Stimulated activated memory B cell treated with anti-CD40 and anti-IgM and Interleukin-4, amounts not matched to agents 10 μg/mL and 1 μg/mL and 100 μg/mL, for 72 hours (primary cell): ENCODE results near the gene SOX6.

Experiments
- ATAC-seq: fragments of 150-1000 bp; cut with Tn5 transposase; 2 replicates; pipeline ENCODE4 v1.10.0; 2021
- H3K27ac Mint-ChIP-seq: one replicate; pipeline ENCODE4 v1.8.0; 2022; ENCODE audit warnings: mild to moderate bottlenecking, mixed read lengths
- H3K27me3 Mint-ChIP-seq: one replicate; pipeline ENCODE4 v1.8.0; 2022; ENCODE audit warnings: mixed read lengths
- H3K36me3 Mint-ChIP-seq: one replicate; pipeline ENCODE4 v1.8.0; 2022; ENCODE audit warnings: mixed read lengths
- H3K4me1 Mint-ChIP-seq: one replicate; pipeline ENCODE4 v1.8.0; 2022; ENCODE audit warnings: mixed read lengths
- H3K4me3 Mint-ChIP-seq: one replicate; pipeline ENCODE4 v1.8.0; 2022; ENCODE audit warnings: mild to moderate bottlenecking, moderate library complexity, mixed read lengths
- H3K9me3 Mint-ChIP-seq: one replicate; pipeline ENCODE4 v1.8.0; 2022; ENCODE audit warnings: mixed read lengths

The SOX6 gene

GRCh38 chr11:15976433-15977045 is 379.8 kb downstream of the SOX6 start:
- H3K27me3 Mint-ChIP-seq = no peaks in the 10 kb centered on the region

GRCh38 chr11:15975742-15976141 is 380.6 kb downstream of the SOX6 start:
- Mint-ChIP-seq H3K4me3 (no peak overlapping the region), H3K27me3 (no peaks in the 10 kb centered on the region), H3K36me3 (no peaks in the 10 kb centered on the region), H3K4me1 (no peaks in the 10 kb centered on the region), H3K27ac (no peak overlapping the region), H3K9me3 (no peaks in the 10 kb centered on the region)
- no peak for ATAC-seq

More at GRCh38 chr11:15976433-15977045, 379.8 kb downstream of the SOX6 start:
- H3K9me3 Mint-ChIP-seq = no peaks in the 10 kb centered on the region
- no peak overlapping the region for H3K27ac Mint-ChIP-seq
- H3K4me3 Mint-ChIP-seq = no peak overlapping the region
- no peak for ATAC-seq
- H3K4me1 Mint-ChIP-seq = no peaks in the 10 kb centered on the region
- no peaks in the 10 kb centered on the region for H3K36me3 Mint-ChIP-seq

GRCh38 chr11:15972838-15973237 is 383.5 kb downstream of the SOX6 start:
- no peak overlapping the region for H3K4me3 Mint-ChIP-seq
- ATAC-seq = no peak
- H3K9me3 Mint-ChIP-seq = no peaks in the 10 kb centered on the region
- H3K4me1 Mint-ChIP-seq = no peaks in the 10 kb centered on the region
- no peaks in the 10 kb centered on the region for H3K36me3 Mint-ChIP-seq
- H3K27ac Mint-ChIP-seq = no peak overlapping the region
- H3K27me3 Mint-ChIP-seq = no peaks in the 10 kb centered on the region

GRCh38 chr11:15971215-15971546 is 385.2 kb downstream of the SOX6 start:
- no peaks in the 10 kb centered on the region for H3K4me1 Mint-ChIP-seq
- ATAC-seq = no peak

GRCh38 chr11:15970506-15971214 is 385.7 kb downstream of the SOX6 start:
- Mint-ChIP-seq H3K4me1 (no peaks in the 10 kb centered on the region), H3K36me3 (no peaks in the 10 kb centered on the region), H3K27me3 (no peaks in the 10 kb centered on the region), H3K9me3 (no peaks in the 10 kb centered on the region), H3K27ac (no peak overlapping the region), H3K4me3 (no peak overlapping the region)
- ATAC-seq = no peak

More at GRCh38 chr11:15971215-15971546, 385.2 kb downstream of the SOX6 start:
- Mint-ChIP-seq H3K36me3 (no peaks in the 10 kb centered on the region), H3K27me3 (no peaks in the 10 kb centered on the region), H3K4me3 (no peak overlapping the region), H3K9me3 (no peaks in the 10 kb centered on the region), H3K27ac (no peak overlapping the region)

GRCh38 chr11:15969701-15970329 is 386.5 kb downstream of the SOX6 start:
- Mint-ChIP-seq H3K27me3 (no peaks in the 10 kb centered on the region), H3K9me3 (no peaks in the 10 kb centered on the region), H3K27ac (no peak overlapping the region), H3K4me3 (no peak overlapping the region), H3K36me3 (no peaks in the 10 kb centered on the region), H3K4me1 (no peaks in the 10 kb centered on the region)
- ATAC-seq = no peak

- Mint-ChIP-seq H3K27me3 (no peaks in the 10 kb centered on the region), H3K9me3 (no peaks in the 10 kb centered on the region), H3K36me3 (no peaks in the 10 kb centered on the region), H3K4me1 (no peaks in the 10 kb centered on the region), H3K27ac (no peak overlapping the region), H3K4me3 (no peak overlapping the region)
- no peak for ATAC-seq
Measured at GRCh38 chr11:15969281-15969680, 387.1 kb downstream of the SOX6 start.

- H3K4me3 Mint-ChIP-seq = no peak overlapping the region
- no peaks in the 10 kb centered on the region for H3K9me3 Mint-ChIP-seq
- no peaks in the 10 kb centered on the region for H3K36me3 Mint-ChIP-seq
- H3K4me1 Mint-ChIP-seq = no peaks in the 10 kb centered on the region
- ATAC-seq = no peak
- no peaks in the 10 kb centered on the region for H3K27me3 Mint-ChIP-seq
- no peak overlapping the region for H3K27ac Mint-ChIP-seq
Measured at GRCh38 chr11:15968461-15969130, 387.8 kb downstream of the SOX6 start.

- no peaks in the 10 kb centered on the region for H3K27me3 Mint-ChIP-seq
Measured at GRCh38 chr11:15967966-15968365, 388.4 kb downstream of the SOX6 start.

GRCh38 chr11:15967166-15967565 is 389.2 kb downstream of the SOX6 start:
- ATAC-seq = no peak
- Mint-ChIP-seq H3K36me3 (no peaks in the 10 kb centered on the region), H3K27me3 (no peaks in the 10 kb centered on the region), H3K4me1 (no peaks in the 10 kb centered on the region), H3K4me3 (no peak overlapping the region), H3K27ac (no peak overlapping the region), H3K9me3 (no peaks in the 10 kb centered on the region)

More at GRCh38 chr11:15967966-15968365, 388.4 kb downstream of the SOX6 start:
- Mint-ChIP-seq H3K9me3 (no peaks in the 10 kb centered on the region), H3K36me3 (no peaks in the 10 kb centered on the region), H3K4me1 (no peaks in the 10 kb centered on the region), H3K27ac (no peak overlapping the region), H3K4me3 (no peak overlapping the region)
- ATAC-seq = no peak

GRCh38 chr11:15965562-15966250 is 390.6 kb downstream of the SOX6 start:
- H3K9me3 Mint-ChIP-seq = no peaks in the 10 kb centered on the region
- no peaks in the 10 kb centered on the region for H3K27me3 Mint-ChIP-seq
- no peak for ATAC-seq

GRCh38 chr11:15963266-15963665 is 393.1 kb downstream of the SOX6 start:
- no peak overlapping the region for H3K27ac Mint-ChIP-seq
- no peak for ATAC-seq
- no peaks in the 10 kb centered on the region for H3K4me1 Mint-ChIP-seq
- H3K9me3 Mint-ChIP-seq = no peaks in the 10 kb centered on the region
- H3K36me3 Mint-ChIP-seq = no peaks in the 10 kb centered on the region
- H3K4me3 Mint-ChIP-seq = no peak overlapping the region
- H3K27me3 Mint-ChIP-seq = no peaks in the 10 kb centered on the region

More at GRCh38 chr11:15965562-15966250, 390.6 kb downstream of the SOX6 start:
- no peak overlapping the region for H3K27ac Mint-ChIP-seq
- no peak overlapping the region for H3K4me3 Mint-ChIP-seq
- no peaks in the 10 kb centered on the region for H3K4me1 Mint-ChIP-seq
- H3K36me3 Mint-ChIP-seq = no peaks in the 10 kb centered on the region

- Mint-ChIP-seq H3K27ac (no peak overlapping the region), H3K36me3 (no peaks in the 10 kb centered on the region), H3K4me1 (no peaks in the 10 kb centered on the region), H3K4me3 (no peak overlapping the region), H3K9me3 (no peaks in the 10 kb centered on the region), H3K27me3 (no peaks in the 10 kb centered on the region)
- no peak for ATAC-seq
Measured at GRCh38 chr11:15958910-15959309, 397.4 kb downstream of the SOX6 start.

GRCh38 chr11:15957234-15957633 is 399.1 kb downstream of the SOX6 start:
- no peak for ATAC-seq
- Mint-ChIP-seq H3K4me1 (no peaks in the 10 kb centered on the region), H3K36me3 (no peaks in the 10 kb centered on the region), H3K27ac (no peak overlapping the region), H3K9me3 (peaks cover 3% of the 10 kb centered on the region), H3K27me3 (no peaks in the 10 kb centered on the region), H3K4me3 (no peak overlapping the region)

- ATAC-seq = no peak
- Mint-ChIP-seq H3K27me3 (no peaks in the 10 kb centered on the region), H3K4me1 (no peaks in the 10 kb centered on the region), H3K4me3 (no peak overlapping the region), H3K27ac (no peak overlapping the region), H3K9me3 (peaks cover 3% of the 10 kb centered on the region), H3K36me3 (no peaks in the 10 kb centered on the region)
Measured at GRCh38 chr11:15956302-15956701, 400.0 kb downstream of the SOX6 start.
